GM10266 (cell line): ENCODE data around the gene SLC35F6.
"Not testable (repeated sequence)": the region's sequence is repeated elsewhere in the genome, so short reads cannot be mapped to it uniquely, and the experiment has no call there.

Experiments
- DNase-seq: peaks from one replicate; pipeline ENCODE4 v3.0.0; 2012; ENCODE audit errors: extremely low spot score
- TF ChIP-seq, protein P1 (sequence below): IDR thresholded peaks from 2 replicates; pipeline ENCODE4 v1.5.1; 2012; ENCODE audit warnings: mild to moderate bottlenecking, low read depth; ENCODE audit not compliant: control insufficient read depth, insufficient read depth; ENCODE audit errors: missing control alignments

The SLC35F6 gene

DNA sequence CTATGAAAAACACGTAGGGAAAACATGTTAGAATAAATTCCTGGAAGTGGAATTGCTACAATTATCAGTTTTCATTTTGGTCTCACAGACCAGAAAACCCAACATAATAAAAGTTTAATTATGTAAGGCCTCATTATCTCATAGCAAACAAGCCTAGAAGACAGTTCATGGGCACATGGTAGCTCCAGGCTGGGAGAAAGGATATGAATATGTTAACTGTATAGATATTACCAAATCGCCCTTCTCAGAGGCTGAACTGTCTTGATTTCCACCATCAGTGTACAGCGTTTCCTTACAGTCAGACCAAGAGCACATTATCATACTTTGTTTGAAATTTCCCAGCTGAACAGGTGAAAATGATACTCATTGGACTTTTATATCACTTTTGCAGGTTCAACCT lies 17.1 kb upstream of the SLC35F6 start:
- DNase-seq, result no peak
- TF ChIP-seq, protein P1, sequence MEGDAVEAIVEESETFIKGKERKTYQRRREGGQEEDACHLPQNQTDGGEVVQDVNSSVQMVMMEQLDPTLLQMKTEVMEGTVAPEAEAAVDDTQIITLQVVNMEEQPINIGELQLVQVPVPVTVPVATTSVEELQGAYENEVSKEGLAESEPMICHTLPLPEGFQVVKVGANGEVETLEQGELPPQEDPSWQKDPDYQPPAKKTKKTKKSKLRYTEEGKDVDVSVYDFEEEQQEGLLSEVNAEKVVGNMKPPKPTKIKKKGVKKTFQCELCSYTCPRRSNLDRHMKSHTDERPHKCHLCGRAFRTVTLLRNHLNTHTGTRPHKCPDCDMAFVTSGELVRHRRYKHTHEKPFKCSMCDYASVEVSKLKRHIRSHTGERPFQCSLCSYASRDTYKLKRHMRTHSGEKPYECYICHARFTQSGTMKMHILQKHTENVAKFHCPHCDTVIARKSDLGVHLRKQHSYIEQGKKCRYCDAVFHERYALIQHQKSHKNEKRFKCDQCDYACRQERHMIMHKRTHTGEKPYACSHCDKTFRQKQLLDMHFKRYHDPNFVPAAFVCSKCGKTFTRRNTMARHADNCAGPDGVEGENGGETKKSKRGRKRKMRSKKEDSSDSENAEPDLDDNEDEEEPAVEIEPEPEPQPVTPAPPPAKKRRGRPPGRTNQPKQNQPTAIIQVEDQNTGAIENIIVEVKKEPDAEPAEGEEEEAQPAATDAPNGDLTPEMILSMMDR, result no peak

DNA sequence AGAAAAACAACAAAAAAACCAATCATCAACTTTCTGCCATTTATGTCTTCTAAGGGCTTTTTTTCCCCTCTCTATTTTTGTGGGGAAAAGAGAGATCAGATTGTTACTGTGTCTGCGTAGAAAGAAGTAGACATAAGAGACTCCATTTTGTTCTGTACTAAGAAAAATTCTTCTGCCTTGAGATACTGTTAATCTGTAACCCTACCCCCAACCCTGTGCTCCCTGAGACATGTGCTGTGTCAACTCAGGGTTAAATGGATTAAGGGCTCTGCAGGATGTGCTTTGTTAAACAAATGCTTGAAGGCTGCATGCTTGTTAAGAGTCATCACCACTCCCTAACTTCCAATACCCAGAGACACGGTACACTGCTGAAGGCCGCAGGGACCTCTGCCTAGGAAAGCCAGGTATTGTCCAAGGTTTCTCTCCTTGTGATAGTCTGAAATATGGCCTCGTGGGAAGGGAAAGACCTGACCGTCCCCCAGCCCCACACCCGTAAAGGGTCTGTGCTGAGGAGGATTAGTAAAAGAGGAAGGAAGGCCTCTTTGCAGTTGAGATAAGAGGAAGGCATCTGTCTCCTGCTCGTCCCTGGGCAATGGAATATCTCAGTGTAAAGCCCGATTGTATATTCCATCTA lies 14.2 kb upstream of the SLC35F6 start:
- not testable (repeated sequence) for DNase-seq

DNA sequence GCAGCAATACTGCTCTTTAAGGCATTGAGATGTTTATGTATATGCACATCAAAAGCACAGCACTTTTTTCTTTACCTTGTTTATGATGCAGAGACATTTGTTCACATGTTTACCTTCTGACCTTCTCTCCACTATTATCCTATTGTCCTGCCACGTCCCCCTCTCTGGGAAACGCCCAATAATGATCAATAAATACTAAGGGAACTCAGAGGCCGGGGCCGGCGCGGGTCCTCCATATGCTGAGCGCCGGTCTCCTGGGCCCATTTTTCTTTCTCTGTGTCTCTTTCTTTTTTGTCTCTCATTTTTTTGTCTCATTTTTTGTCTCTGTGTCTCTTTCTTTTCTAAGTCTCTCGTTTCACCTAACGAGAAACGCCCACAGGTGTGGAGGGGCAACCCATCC lies 13.6 kb upstream of the SLC35F6 start:
- DNase-seq, result not testable (repeated sequence)

DNA sequence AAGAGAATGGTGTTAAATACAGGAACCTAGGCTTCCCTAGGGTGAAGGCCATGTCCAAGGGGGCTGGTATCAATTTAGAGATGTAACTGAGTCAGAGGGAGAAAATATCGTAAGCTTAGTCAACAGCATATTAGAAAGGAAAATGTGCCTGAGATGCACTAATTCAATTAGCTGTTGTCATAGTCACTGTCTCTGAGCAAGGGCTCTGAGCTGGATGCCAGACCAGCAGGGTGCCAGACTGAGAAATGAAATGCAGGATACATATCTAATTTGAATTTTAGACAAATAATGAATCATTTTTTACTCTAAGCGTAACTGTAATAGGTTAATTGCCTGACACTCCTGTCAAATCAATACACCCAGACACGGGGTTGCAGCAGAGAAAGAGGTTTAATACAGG lies 11.4 kb upstream of the SLC35F6 start:
- TF ChIP-seq, protein P1, result no peak
- DNase-seq, result no peak

DNA sequence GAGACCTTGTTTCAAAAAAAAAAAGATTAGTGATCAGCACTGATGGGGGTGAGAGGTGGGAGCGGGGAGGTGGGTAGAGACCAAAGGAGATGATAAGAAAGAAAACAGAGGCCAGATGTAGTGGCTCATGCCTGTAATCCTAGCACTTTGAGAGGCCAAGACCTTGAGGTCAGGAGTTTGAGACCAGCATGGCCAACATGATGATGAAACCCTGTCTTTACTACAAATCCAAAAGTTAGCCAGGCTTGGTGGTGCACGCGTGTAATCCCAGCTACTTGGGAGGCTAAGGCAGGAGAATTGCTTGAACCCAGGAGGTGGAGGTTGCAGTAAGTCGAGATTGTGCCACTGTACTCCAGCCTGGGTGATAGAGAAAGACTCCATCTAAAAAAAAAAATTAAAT lies 9.5 kb upstream of the SLC35F6 start:
- DNase-seq, result no peak
- TF ChIP-seq, protein P1, result no peak

DNA sequence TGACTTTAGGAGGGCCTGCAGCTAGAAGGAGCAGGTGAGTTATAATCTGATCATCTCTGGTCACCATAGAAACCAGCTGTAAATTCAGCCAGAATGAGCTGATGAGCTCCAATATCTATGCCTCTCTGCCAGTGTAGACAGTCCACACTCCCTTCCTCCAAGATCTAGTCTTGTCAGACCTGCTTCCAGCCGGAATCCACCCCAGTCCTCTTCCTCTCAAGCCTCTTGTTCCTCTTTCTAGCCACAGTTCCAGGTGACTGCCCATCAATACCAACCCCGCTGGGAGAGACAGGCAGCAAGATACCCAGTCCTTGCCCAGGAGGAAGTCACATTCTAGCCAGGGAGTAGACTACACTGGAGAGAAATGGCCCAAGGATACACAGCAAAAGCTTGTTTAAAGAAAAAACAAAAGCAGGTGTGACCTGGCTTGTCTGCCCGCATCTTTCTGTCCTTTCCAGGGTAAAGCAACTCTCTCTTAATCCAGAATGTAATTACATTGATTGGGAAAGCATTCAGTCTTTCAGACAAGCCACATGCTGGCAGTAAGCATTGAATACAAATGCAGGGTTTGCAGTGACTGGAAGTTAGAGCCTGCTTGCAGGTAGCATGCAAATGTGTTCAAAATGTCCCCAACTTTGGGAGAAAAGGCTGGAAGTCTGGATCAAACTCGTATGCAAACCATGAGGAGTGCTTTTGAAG lies 9.0 kb upstream of the SLC35F6 start:
- TF ChIP-seq, protein P1, result no peak
- no peak for DNase-seq

DNA sequence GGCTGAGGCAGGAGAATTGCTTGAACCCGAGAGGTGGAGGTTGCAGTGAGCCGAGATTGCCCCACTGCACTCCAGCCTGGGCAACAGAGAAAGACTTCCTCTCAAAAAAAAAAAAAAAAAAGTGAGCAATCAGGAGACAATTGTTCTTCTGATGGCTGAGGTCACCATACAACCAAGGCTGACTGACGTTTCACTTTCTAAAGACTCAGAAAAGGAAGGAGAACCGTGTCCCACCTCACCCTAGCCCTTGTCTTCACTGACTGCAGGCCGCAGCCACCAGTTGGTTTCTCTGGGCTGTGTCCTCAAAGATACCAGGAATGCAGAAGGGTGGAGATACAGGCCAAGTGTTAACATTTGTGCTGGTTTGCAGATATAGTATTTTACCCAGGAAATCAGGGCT lies 7.7 kb upstream of the SLC35F6 start:
- TF ChIP-seq, protein P1, result no peak
- no peak for DNase-seq

DNA sequence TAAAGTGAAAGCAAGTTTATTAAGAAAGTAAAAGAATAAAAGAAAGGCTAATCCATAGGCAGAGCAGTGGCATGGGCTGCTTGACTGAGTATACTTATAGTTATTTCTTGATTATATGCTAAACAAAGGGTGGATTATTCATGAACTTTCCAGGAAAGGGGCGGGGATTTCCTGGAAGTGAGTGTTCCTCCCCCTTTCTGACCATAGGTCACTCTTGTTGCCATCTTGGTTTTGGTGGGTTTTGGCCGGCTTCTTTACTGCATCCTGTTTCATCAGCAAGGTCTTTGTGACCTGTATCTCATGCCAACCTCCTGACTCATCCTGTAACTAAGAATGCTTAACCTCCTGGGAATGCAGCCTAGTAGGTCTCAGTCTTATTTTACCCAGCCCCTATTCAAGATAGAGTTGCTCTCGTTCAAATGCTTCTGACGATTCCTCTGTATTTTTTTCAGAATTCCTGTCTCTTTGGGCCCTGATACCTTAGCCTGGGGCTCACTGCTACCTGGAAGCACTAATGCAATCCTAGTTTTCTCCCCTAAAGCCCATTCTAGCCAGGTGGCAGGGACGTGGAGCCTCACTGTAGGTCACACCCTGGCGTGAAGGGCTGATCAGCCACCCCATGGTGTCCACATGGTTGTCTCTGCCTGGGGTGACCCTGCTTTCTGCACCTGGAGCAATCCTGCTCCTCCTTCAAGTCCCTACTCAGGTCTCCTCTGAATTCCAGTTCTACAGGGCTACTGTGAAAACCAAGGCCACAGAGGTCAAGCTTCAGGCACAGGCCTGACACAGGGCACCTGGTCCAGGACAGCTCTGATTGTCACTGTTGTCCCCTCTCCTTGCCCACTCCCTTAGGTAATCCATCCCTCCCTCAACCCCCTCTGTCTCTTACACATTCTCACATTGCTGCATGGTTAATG lies 6.0 kb upstream of the SLC35F6 start:
- TF ChIP-seq, protein P1, result no peak
- no peak for DNase-seq
